HL-60 (cell line): ENCODE data around the gene RAB3C.

Source experiments
- POLR2AphosphoS5 ChIP-seq: IDR thresholded peaks from 2 replicates; pipeline ENCODE4 v1.6.1; 2012; ENCODE audit warnings: low read depth
- TF ChIP-seq, protein P1 (sequence below): IDR thresholded peaks from one replicate; pipeline ENCODE4 v1.5.1; 2011; ENCODE audit warnings: low read length, control low read depth, inconsistent platforms; ENCODE audit not compliant: insufficient read depth
- TF ChIP-seq, protein P2 (sequence below): IDR thresholded peaks from 2 replicates; pipeline ENCODE4 v1.6.1; 2012; ENCODE audit warnings: low read depth; ENCODE audit not compliant: insufficient replicate concordance

DNA sequence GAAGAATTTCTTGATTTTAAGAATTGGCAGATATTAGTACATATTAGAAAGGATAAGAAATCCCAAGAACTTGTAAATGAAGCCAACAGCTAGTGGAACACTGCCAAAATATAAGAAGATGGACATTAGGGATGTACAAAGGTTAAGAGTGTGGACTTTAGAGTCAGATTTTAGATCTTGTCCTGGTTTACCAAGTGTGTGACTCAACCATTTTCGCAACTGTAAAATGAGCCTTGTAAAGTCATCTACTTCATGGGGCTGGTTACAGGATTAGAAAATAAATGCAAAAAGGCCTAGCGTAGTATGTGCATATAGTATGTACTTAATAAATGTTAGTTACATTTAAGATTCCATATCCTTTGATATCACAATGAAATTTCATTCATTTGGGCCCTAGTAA lies 260.0 kb downstream of the RAB3C start:
- TF ChIP-seq, protein P1, sequence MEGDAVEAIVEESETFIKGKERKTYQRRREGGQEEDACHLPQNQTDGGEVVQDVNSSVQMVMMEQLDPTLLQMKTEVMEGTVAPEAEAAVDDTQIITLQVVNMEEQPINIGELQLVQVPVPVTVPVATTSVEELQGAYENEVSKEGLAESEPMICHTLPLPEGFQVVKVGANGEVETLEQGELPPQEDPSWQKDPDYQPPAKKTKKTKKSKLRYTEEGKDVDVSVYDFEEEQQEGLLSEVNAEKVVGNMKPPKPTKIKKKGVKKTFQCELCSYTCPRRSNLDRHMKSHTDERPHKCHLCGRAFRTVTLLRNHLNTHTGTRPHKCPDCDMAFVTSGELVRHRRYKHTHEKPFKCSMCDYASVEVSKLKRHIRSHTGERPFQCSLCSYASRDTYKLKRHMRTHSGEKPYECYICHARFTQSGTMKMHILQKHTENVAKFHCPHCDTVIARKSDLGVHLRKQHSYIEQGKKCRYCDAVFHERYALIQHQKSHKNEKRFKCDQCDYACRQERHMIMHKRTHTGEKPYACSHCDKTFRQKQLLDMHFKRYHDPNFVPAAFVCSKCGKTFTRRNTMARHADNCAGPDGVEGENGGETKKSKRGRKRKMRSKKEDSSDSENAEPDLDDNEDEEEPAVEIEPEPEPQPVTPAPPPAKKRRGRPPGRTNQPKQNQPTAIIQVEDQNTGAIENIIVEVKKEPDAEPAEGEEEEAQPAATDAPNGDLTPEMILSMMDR: no peak
- TF ChIP-seq POLR2AphosphoS5: no peak
- TF ChIP-seq, protein P2, sequence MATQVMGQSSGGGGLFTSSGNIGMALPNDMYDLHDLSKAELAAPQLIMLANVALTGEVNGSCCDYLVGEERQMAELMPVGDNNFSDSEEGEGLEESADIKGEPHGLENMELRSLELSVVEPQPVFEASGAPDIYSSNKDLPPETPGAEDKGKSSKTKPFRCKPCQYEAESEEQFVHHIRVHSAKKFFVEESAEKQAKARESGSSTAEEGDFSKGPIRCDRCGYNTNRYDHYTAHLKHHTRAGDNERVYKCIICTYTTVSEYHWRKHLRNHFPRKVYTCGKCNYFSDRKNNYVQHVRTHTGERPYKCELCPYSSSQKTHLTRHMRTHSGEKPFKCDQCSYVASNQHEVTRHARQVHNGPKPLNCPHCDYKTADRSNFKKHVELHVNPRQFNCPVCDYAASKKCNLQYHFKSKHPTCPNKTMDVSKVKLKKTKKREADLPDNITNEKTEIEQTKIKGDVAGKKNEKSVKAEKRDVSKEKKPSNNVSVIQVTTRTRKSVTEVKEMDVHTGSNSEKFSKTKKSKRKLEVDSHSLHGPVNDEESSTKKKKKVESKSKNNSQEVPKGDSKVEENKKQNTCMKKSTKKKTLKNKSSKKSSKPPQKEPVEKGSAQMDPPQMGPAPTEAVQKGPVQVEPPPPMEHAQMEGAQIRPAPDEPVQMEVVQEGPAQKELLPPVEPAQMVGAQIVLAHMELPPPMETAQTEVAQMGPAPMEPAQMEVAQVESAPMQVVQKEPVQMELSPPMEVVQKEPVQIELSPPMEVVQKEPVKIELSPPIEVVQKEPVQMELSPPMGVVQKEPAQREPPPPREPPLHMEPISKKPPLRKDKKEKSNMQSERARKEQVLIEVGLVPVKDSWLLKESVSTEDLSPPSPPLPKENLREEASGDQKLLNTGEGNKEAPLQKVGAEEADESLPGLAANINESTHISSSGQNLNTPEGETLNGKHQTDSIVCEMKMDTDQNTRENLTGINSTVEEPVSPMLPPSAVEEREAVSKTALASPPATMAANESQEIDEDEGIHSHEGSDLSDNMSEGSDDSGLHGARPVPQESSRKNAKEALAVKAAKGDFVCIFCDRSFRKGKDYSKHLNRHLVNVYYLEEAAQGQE: no peak
